Femur (tissue), 1 donor: Measurements from ENCODE around the gene MYOZ2.

ENCODE experiments used
- DNase-seq: peaks from one replicate; pipeline ENCODE4 v3.0.0-alpha.2; 2017

Gene MYOZ2

DNA sequence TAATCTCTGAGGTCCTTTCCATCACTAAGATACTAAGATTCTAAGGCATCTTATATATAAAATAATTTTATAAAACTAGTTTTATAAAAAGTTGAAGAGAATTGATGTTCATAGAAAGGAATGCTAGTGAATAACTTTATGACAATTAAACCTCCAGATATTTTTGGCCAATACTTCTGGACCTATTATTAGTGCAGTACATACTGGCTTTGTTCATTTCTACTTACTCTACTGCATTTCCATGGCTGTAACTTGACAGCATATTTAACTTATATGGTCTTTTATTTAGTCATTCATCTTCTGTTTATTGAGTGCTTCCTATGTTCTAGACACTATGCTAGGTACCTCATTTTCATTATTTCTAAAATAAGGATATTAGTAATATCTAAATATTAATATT lies 70.1 kb downstream of the MYOZ2 start:
- no peak for DNase-seq

DNA sequence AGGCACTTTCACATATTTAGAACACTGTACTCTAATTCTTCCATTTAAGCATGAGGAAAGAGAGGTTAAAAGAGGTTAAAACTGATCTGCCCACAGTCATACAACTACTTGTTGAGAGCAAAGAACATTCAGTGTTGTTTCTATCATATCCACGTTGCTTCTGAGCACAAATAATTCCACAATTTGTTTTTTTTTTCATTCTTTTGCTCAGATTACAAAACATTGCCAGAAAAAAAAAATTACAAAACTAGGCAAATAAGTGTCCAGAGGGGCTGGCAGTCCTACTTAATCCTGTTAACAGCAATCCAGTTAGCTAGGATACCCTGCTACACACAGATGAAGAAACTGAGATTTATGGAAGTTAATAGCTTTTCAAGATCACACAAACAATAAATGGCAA lies 70.5 kb downstream of the MYOZ2 start:
- no peak for DNase-seq

DNA sequence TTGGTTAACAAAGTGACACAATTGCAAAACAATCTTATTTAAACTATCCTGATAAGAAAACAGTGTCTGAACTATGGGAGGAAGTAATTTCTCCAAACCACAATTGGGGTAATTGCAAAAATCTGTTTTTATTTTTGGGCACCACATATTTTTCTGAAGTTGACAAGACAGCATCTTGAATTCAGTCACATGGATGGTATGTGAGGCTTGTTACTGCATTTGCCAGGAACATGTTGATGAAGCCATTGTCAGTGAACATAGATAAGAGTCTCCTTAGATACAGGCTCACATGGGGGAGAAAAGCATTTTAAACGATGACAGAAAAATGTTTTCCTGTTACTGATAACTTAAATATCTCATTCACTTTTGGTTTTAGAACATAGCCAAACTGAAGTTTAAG lies 71.4 kb downstream of the MYOZ2 start:
- DNase-seq, result no peak

DNA sequence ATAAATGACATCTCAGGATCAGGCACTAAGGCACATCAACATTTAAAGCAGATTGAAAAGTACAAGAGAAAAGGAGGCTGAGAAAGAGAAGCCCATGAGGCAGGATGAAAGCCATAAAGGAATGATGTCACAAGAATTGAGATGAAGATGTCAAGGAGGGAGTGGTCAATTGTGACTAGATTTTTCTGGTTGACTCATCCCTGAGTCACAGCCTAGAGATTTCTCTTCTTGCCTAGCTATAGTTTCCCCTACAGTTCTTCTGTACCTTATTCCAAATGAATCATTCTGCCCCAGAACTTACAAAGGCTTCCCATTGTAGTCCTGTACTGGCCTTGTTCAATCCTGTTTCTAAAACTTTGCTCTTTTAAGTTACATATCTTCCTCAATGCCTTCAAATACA lies 73.4 kb downstream of the MYOZ2 start:
- no peak for DNase-seq

DNA sequence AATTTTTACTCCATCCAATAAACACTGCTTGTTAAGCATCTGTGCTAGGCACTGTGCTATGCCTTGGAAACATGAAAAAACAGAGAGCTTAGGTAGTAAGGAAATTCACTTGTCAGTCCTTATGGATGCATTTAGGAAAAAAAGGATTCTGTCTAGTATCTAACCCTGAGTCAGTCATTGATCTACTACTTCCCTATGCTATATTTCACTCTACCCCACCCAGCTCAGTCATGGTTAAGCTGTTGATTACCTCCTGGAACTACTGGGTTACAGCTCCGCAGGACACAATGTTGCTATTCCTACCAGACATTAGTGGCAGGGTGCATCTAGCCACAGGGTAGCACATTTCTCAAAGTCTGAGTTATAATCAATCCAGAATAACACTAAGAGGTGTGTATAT lies 74.0 kb downstream of the MYOZ2 start:
- no peak for DNase-seq

DNA sequence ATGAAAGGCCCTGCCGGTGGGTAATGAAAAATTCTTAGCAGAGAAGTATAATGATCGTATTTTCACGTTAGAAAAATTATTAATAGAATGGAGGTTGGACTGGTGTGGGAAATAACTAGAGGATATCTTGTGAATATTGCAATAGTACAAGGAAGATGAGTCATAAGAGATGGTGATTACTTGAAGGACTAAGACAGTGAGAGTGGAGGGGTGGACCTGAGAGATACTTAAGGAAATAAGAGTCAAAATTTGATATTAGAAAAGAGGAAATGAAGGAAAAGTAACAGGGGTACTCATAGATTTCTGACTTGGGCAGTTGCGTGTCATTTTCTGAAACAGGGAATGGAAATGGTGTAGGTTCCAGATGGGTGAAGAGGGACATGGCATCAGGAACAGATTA lies 75.1 kb downstream of the MYOZ2 start:
- no peak for DNase-seq

DNA sequence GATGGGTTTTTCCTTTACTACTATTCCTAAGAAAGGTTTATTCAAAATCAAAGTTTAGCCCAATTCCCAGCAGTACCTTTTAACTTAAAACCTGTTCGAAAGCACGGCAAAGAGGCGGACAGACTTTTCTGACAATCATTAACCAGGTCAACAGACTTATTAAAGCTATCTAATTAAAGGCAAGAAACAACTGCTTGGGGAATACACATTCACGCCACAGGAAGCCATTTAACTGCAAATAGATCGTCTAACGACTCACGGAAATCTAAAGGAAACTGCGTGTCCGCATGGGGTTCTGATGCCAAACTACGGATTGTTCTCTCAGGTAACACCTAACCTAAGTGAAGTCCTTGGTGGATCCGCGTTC lies 76.2 kb downstream of the MYOZ2 start:
- no peak for DNase-seq

DNA sequence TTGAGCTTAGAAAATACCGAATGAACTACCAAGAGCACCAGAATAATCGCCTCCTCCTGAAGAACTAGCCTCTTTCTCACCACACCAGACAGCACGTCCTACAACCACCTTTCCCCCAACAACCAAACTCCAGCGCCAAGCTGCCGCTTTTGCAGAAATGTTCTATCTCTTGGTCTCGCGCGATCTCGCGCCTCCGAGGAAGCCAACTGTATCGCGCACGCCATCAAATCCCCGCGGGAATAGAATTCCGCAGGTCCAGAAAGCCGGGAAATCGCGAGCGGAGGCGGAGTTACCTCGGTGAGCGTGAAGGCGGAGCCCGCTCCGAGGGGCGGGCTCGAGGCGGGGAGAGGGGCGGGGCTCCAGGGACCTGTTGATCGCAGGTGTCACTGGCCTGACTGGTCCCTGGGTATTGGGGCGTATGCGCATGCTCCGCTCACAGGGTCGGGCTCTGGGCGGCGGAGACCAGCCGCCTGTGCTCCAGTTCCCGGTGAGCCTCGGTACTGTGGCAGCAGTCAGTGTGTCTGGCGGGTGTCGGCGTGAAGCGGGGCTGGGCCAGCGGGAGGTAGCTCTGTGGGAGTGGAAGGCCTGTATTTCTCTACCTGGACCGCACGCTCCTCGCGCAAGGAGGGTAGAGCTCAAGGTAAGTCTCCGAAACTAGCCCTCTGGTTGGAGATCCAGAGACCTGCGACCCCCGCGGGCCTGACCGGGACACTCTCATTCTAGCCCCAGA lies 76.8 kb downstream of the MYOZ2 start, which contains the start of gene USP53:
Gene USP53, plus strand, starts transcription at position 480 of the 730 bp plus-strand sequence. CDS start 27,047 bp downstream, outside the sequence.
- DNase-seq, result peak; percentile 96

DNA sequence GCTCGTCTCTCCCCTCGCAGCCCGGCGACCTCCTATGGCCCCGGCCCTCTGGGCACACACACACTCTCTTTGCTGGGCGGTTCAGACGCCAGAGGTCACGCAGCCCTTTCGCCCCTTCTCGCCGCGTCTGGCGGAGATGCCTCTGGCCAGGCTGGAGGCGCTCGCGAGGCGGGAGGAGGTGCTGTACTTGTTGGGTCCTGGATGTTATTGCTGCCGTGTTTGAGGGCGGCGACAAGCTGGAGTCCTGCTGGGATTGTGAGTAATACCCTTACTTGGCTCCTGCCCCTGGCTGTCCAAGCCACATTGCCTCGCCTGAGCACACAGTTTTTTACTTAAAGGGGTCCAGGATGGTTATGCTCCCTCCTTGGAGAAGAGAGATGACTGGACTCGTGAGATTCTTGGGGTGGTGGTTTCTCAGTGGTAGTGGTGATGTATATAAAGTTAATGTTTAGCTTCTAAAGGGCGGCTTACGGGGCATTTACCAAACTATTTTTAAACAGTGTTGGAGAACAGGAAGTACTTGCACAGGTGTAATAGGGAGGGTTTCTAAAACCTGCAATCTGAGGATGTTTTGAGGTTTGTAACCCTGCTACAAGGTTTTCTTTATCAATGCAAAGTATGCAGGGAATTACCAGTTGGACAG lies 77.5 kb downstream of the MYOZ2 start:
- DNase-seq, result peak; percentile 85

DNA sequence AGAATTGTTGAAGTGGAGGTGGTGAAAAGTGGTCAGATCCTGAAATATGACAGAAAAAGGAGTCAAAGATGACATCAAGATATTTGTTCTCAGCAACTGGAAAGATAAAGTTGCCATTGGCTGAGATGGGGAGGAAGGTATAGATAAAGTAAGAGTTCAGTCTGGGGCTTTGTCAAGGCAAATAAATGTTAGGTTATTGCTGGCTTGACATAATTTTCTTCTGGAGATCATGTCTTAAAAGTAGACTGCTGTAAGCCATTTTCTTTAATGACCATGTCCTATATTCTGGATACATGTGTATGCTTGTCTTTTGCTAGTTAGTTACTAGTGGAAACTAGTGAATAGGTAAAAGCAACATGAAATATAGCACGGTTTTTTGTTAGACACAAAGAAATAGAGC lies 82.5 kb downstream of the MYOZ2 start:
- no peak for DNase-seq

DNA sequence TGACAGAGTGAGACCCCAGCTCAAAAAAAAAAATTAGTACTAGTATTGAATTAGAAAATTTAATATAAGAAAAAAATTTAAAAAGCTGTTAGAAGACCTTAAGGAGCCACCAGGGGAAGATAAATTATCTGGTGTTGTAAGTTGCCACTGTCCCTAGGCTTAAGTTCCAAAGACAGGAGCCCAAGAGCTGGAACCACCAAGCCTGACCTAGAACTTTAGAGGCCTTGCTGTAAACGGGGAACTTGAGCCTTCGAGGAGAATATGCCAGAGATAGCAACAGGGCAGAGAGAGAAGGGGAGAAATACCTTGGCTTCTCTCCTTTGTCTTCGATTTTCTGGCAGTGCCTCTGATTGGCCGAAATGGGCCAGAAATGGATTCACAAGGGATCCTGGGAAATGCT lies 85.8 kb downstream of the MYOZ2 start:
- DNase-seq, result no peak

DNA sequence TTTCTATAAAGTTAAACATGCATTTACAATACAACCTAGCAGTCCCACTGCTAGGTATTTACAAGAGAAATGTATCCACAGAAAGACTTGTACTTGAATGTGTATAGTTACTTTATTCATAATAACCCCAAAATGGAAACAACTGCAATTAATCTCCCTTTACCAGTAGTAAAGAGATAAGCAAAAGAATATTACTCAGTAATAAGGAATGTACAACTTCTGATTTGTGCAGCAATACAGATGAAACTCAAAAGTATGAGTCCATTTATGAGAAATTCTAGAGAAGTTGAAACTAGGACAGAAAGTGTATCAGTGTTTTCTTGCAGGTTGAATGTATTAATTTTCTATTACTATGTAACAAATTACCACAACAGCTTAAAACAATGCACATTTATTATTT lies 92.1 kb downstream of the MYOZ2 start:
- DNase-seq, result no peak

DNA sequence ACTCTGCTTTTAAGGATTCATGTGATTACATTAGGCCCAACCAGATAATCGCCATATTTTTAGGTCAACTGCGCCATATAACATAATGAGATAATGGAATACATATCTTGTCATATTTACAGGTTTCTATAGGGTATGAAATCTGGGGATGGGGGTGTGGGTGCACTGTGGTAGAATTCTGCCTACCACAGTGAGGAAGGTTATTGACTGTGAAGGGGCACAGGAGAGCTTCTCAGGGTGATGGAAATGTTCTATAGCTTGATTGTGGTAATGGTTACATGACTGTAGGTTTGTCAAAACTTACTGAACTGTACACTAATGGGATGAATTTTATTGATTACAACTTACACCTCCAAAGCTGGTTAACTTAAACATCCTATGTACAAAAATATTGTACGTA lies 92.8 kb downstream of the MYOZ2 start:
- no peak for DNase-seq

DNA sequence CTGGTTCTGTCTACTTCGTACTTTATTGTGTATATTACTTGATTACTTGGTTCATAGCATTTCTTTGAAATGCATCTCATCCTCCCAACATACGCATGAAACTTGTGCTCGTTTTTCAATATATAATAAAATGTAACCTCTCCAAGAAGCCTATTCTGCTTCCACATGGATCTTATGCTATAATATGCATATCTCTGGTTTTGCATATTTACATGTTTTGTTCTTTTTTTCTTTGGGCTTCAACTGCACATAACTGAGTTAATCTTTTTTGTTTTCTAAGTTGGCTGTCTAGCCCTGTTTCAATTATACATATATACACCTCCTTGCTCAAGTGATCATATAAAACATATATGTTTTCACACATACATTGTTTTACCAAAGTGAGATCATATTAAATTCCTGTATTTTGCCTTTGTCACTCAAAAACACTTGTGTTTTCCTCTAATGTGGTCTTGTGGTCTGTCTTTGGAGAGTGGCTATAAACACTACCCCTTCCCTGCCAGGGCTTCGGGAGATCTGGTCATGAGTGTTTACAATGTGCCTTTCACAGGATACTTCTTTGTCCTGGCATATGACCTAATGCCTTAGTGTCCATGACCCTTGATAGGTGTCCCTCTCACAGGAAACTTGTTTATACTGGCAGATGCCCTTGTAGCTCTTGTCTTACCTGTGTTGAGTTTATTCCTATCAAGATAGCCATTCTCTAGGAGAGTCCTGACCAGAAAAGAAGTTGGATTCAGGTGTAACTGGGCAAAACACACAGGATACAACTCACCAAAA lies 94.5 kb downstream of the MYOZ2 start:
- DNase-seq, result no peak

DNA sequence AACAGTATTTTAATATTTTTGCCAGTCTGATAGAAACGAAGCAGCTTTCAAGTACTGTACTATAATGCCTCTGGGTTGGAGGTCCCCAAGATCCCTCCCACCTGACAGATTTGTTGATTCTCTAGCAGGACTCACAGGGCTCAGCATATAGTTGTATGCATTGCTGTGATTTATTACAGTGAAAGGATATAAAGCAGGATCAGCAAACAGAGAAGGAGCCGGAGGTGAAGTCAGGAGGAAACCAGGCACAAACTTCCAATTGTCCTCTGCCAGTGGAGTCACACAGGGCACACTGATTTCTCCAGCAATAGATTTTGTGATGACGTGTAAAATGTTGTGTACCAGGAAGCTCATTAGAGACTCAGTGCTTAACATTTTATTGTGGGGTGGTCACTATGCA lies 95.9 kb downstream of the MYOZ2 start:
- no peak for DNase-seq

DNA sequence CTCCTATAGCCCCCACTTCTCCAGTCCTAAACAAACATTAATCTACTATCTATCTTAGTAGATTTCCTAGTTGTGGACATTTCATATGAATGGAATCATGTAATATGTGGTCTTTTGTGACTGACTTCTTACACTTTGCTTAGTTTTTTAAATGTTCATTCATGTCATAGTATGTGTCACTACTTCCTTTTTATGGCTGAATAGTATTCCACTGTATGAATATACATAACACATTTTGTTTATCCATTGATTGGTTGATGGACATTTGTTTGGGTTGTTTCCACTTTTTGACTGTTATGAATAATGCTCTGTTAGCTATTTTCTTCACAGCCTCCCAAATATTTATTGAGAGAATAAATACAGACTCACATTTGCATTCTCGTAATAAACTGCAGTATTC lies 96.7 kb downstream of the MYOZ2 start:
- DNase-seq, result no peak

DNA sequence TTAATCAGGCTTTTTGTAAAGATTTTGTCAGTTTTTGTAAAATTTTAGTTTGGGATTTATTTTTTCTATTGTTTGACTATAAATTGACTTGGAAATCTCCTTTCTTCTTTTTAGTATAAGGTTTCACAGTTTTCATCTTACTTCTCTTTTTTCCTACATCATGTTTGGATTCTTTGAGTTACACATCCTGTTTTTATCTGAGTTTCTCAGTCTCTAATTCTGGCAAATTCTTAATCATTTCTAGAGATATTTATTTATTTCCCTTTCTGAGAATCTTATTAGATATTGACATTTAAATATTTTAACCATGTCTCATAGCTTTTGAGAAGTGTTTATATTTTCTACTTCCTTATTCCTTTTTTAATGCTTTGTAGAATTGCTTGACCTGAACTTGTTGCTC lies 97.6 kb downstream of the MYOZ2 start:
- no peak for DNase-seq

DNA sequence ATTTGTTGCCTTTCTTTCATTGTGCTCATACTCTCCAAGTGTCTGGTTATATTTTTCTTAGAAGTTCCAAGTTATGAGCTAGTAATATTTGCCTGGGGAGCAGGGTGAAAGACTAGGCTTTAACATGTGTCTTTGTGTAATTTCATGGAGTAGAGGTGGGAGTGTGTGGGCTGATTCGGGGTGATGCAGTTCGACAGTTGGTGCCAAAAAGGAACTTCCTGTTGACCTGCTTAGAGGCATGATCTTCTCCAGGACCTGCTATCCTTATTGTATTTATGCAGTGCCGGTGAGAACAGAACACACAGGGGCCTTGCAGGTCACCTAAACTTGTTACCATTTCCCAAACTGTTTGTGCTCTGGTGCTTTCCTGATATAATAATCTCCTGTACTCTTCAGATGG lies 98.1 kb downstream of the MYOZ2 start:
- no peak for DNase-seq

DNA sequence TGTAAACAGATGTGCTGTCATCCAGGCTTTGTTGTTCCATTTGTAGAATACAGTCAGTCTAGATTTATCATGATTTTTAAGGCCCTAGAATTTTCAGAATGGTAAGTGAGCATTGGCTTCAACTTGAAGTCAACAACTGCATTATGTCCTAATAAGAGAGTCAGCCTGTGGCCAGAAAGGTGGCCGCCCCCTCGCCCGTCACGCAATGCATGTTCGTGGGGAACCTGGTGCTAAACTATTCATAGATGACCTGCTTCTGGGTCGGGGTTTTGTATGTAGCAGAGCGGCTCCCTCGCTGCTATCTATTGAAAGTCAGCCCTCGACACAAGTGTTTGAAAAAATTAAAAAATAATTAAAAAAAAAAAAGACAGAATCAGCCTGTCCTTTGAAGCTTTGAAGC lies 101.6 kb downstream of the MYOZ2 start:
- no peak for DNase-seq
